SH-SY5Y (cell line): ENCODE data around the gene FOXP1.

ENCODE experiments used
- GATA2 ChIP-seq: IDR thresholded peaks from 2 replicates; pipeline ENCODE4 v1.6.1; 2011; ENCODE audit warnings: mild to moderate bottlenecking, low read depth, low read length
- GATA3 ChIP-seq: IDR thresholded peaks from 2 replicates; pipeline ENCODE4 v1.6.1; 2011; ENCODE audit warnings: low read depth, mild to moderate bottlenecking, low read length, moderate library complexity

GRCh38 chr3:71097557-71097956 lies 486.0 kb downstream of the FOXP1 start:
- TF ChIP-seq GATA3 (no peak), GATA2 (peak; percentile 67)
